HG03103 (cell line): ENCODE data around the gene FNIP2.

Experiments used
- ATAC-seq: cut with Tn5 transposase; IDR thresholded peaks from one replicate; pipeline ENCODE4 v1.9.1; 2021; ENCODE audit warnings: low read depth; ENCODE audit not compliant: unreplicated experiment

Gene FNIP2

GRCh38 chr4:158760866-158761265 lies 8.0 kb upstream of the FNIP2 start:
- no peak for ATAC-seq

GRCh38 chr4:158762553-158762952 lies 6.3 kb upstream of the FNIP2 start:
- no peak for ATAC-seq

- ATAC-seq, result no peak
Measured at GRCh38 chr4:158763462-158763861, 5.4 kb upstream of the FNIP2 start.

GRCh38 chr4:158766434-158767044 lies 2.3 kb upstream of the FNIP2 start:
- ATAC-seq, result no peak

GRCh38 chr4:158767451-158767850 lies 1.4 kb upstream of the FNIP2 start:
- ATAC-seq, result no peak

- ATAC-seq, result peak; percentile 26
Measured at GRCh38 chr4:158769175-158769921, 522 bp downstream of the FNIP2 start.

GRCh38 chr4:158770671-158771070 lies 1.8 kb downstream of the FNIP2 start:
- no peak for ATAC-seq

GRCh38 chr4:158771776-158772175 lies 3.0 kb downstream of the FNIP2 start:
- ATAC-seq, result no peak

- no peak for ATAC-seq
Measured at GRCh38 chr4:158775091-158775651, 6.3 kb downstream of the FNIP2 start.

- ATAC-seq, result no peak
Measured at GRCh38 chr4:158776106-158776505, 7.3 kb downstream of the FNIP2 start.

GRCh38 chr4:158777423-158778155 lies 8.8 kb downstream of the FNIP2 start:
- ATAC-seq, result no peak

GRCh38 chr4:158778156-158778711 lies 9.4 kb downstream of the FNIP2 start:
- peak; percentile 99 for ATAC-seq

GRCh38 chr4:158778712-158779111 lies 9.9 kb downstream of the FNIP2 start:
- ATAC-seq, result no peak

- no peak for ATAC-seq
Measured at GRCh38 chr4:158781963-158782362, 13.1 kb downstream of the FNIP2 start.

- ATAC-seq, result no peak
Measured at GRCh38 chr4:158782551-158783360, 13.9 kb downstream of the FNIP2 start.

GRCh38 chr4:158783785-158784184 lies 15.0 kb downstream of the FNIP2 start:
- ATAC-seq, result no peak

- no peak for ATAC-seq
Measured at GRCh38 chr4:158785718-158786117, 16.9 kb downstream of the FNIP2 start.

- ATAC-seq, result no peak
Measured at GRCh38 chr4:158786121-158786601, 17.3 kb downstream of the FNIP2 start.

- no peak for ATAC-seq
Measured at GRCh38 chr4:158786955-158787354, 18.1 kb downstream of the FNIP2 start.
